SK-N-SH treated with all-trans-retinoic acid at 6 μM for 48 hours (cell line): Measurements from ENCODE around the gene KLHDC4.
A peak's percentile ranks its signal among the peaks of the same experiment; 100 is the strongest.

Experiments used
- ATAC-seq: fragments of 200-7000 bp; cut with Tn5 transposase; 3 replicates; pipeline ENCODE4 v1.9.1; 2020; ENCODE audit warnings: mild to moderate bottlenecking, moderate library complexity
- ARNTL ChIP-seq: fragments of 450-650 bp; formaldehyde crosslinking; IDR thresholded peaks from 2 replicates; pipeline ENCODE4 v1.5.0; 2020; ENCODE audit warnings: low read depth, mild to moderate bottlenecking, moderate library complexity, borderline replicate concordance
- CREB5 ChIP-seq: fragments of 250-450 bp; sonication (Bioruptor Pico); IDR thresholded peaks from 2 replicates; pipeline ENCODE4 v1.5.1; 2020; ENCODE audit warnings: low read depth, mild to moderate bottlenecking, moderate library complexity
- CSDC2 ChIP-seq: fragments of 250-450 bp; sonication (Bioruptor Pico); IDR thresholded peaks from 2 replicates; pipeline ENCODE4 v1.5.0; 2020; ENCODE audit warnings: mild to moderate bottlenecking, moderate library complexity
- ESRRG ChIP-seq: fragments of 250-450 bp; sonication (Bioruptor Pico); IDR thresholded peaks from 2 replicates; pipeline ENCODE4 v1.6.1; 2021; ENCODE audit warnings: mild to moderate bottlenecking
- GLIS3 ChIP-seq: fragments of 250-450 bp; sonication (Bioruptor Pico); IDR thresholded peaks from 2 replicates; pipeline ENCODE4 v1.5.0; 2020; ENCODE audit warnings: mild to moderate bottlenecking, moderate library complexity
- ISL1 ChIP-seq: fragments of 250-450 bp; sonication (Bioruptor Pico); IDR thresholded peaks from 2 replicates; pipeline ENCODE4 v2.1.2; 2022; ENCODE audit warnings: mild to moderate bottlenecking, moderate library complexity
- PATZ1 ChIP-seq: fragments of 250-450 bp; sonication (Bioruptor Pico); IDR thresholded peaks from 2 replicates; pipeline ENCODE4 v1.8.0; 2020; ENCODE audit warnings: mild to moderate bottlenecking, moderate library complexity, borderline replicate concordance
- POU6F1 ChIP-seq: fragments of 250-450 bp; sonication (Bioruptor Pico); IDR thresholded peaks from 2 replicates; pipeline ENCODE4 v1.8.0; 2021; ENCODE audit warnings: low read depth, mild to moderate bottlenecking, moderate library complexity, borderline replicate concordance
- PPARA ChIP-seq: fragments of 250-450 bp; sonication (Bioruptor Pico); IDR thresholded peaks from 2 replicates; pipeline ENCODE4 v1.5.0; 2020; ENCODE audit warnings: mild to moderate bottlenecking, borderline replicate concordance
- RARB ChIP-seq: fragments of 250-450 bp; sonication (Bioruptor Pico); IDR thresholded peaks from 2 replicates; pipeline ENCODE4 v1.8.0; 2021; ENCODE audit warnings: mild to moderate bottlenecking, moderate library complexity
- SNAI2 ChIP-seq: fragments of 250-450 bp; sonication (Bioruptor Pico); IDR thresholded peaks from 2 replicates; pipeline ENCODE4 v1.5.0; 2020; ENCODE audit warnings: mild to moderate bottlenecking, moderate library complexity
- TCF4 ChIP-seq: fragments of 250-450 bp; sonication (Bioruptor Pico); IDR thresholded peaks from 2 replicates; pipeline ENCODE4 v1.8.0; 2021; ENCODE audit warnings: mild to moderate bottlenecking, moderate library complexity, borderline replicate concordance
- TOX ChIP-seq: fragments of 250-450 bp; sonication (Bioruptor Pico); IDR thresholded peaks from 2 replicates; pipeline ENCODE4 v1.8.0; 2021; ENCODE audit warnings: mild to moderate bottlenecking, moderate library complexity, borderline replicate concordance
- TSHZ2 ChIP-seq: fragments of 250-450 bp; sonication (Bioruptor Pico); IDR thresholded peaks from 2 replicates; pipeline ENCODE4 v1.5.0; 2020; ENCODE audit warnings: mild to moderate bottlenecking, moderate library complexity
- ZC3H10 ChIP-seq: fragments of 250-450 bp; sonication (Bioruptor Pico); IDR thresholded peaks from 2 replicates; pipeline ENCODE4 v1.5.1; 2021; ENCODE audit warnings: mild to moderate bottlenecking, moderate library complexity
- ZFP3 ChIP-seq: fragments of 250-450 bp; sonication (Bioruptor Pico); IDR thresholded peaks from 2 replicates; pipeline ENCODE4 v1.5.0; 2020; ENCODE audit warnings: mild to moderate bottlenecking, moderate library complexity
- ZFP30 ChIP-seq: fragments of 450-650 bp; formaldehyde crosslinking; IDR thresholded peaks from 2 replicates; pipeline ENCODE4 v1.5.0; 2022; ENCODE audit warnings: mild to moderate bottlenecking, moderate library complexity
- ZNF565 ChIP-seq: fragments of 450-650 bp; formaldehyde crosslinking; conservative IDR thresholded peaks from 2 replicates; pipeline ENCODE4 v1.5.0; 2020; ENCODE audit warnings: low read depth, mild to moderate bottlenecking, moderate library complexity
- ZNF8 ChIP-seq: fragments of 450-650 bp; formaldehyde crosslinking; IDR thresholded peaks from 2 replicates; pipeline ENCODE4 v1.5.0; 2020; ENCODE audit warnings: mild to moderate bottlenecking, moderate library complexity

Gene KLHDC4

GRCh38 chr16:87806641-87807546, 41.1 kb upstream of the KLHDC4 start:
- TF ChIP-seq GLIS3 (CRISPR knock-in tag), result no peak
- TF ChIP-seq TCF4 (CRISPR knock-in tag), result no peak
- TF ChIP-seq ZNF565 (CRISPR knock-in tag), result no peak
- no peak for TF ChIP-seq ESRRG (CRISPR knock-in tag)
- no peak for TF ChIP-seq ZC3H10 (CRISPR knock-in tag)
- no peak for TF ChIP-seq POU6F1 (CRISPR knock-in tag)
- no peak for TF ChIP-seq RARB (CRISPR knock-in tag)
- no peak for TF ChIP-seq ZNF8
- TF ChIP-seq ARNTL (CRISPR knock-in tag), result no peak
- TF ChIP-seq CSDC2, result no peak
- no peak for TF ChIP-seq ZFP30 (CRISPR knock-in tag)
- TF ChIP-seq PPARA (CRISPR knock-in tag), result no peak
- TF ChIP-seq CREB5 (CRISPR knock-in tag), result no peak
- ATAC-seq, result peak; percentile 91

GRCh38 chr16:87806261-87806640, 40.5 kb upstream of the KLHDC4 start:
- TF ChIP-seq POU6F1 (CRISPR knock-in tag) (no peak), TOX (no peak), PATZ1 (CRISPR knock-in tag) (no peak), ZFP3 (CRISPR knock-in tag) (no peak), GLIS3 (CRISPR knock-in tag) (no peak), SNAI2 (CRISPR knock-in tag) (no peak), TCF4 (CRISPR knock-in tag) (no peak)
- ATAC-seq, result no peak

- TF ChIP-seq ZFP30 (CRISPR knock-in tag) (no peak), PATZ1 (CRISPR knock-in tag) (no peak), ARNTL (CRISPR knock-in tag) (no peak)
- ATAC-seq, result no peak
Observed at GRCh38 chr16:87803385-87803784, 37.6 kb upstream of the KLHDC4 start.

GRCh38 chr16:87802670-87803069, 36.9 kb upstream of the KLHDC4 start:
- no peak for ATAC-seq
- TF ChIP-seq ZC3H10 (CRISPR knock-in tag), result no peak
- TF ChIP-seq ZNF8, result no peak
- TF ChIP-seq TOX, result no peak
- TF ChIP-seq ZFP3 (CRISPR knock-in tag), result no peak
- TF ChIP-seq ISL1, result no peak
- no peak for TF ChIP-seq ZFP30 (CRISPR knock-in tag)
- TF ChIP-seq PATZ1 (CRISPR knock-in tag), result no peak
- no peak for TF ChIP-seq TSHZ2
